Lung (tissue), 12 donors: ENCODE data around the gene SLC10A3. TPM values are rescaled to one million over a fixed set of nuclear protein-coding genes. Genes with fewer than 3 reads are reported as not detected.
A peak's percentile ranks its signal among the peaks of the same experiment; 100 is the strongest.

Source experiments
- ATAC-seq: fragments of 200-7000 bp; cut with Tn5 transposase; one replicate; pipeline ENCODE4 v1.9.1; 2020; ENCODE audit warnings: moderate number of reproducible peaks; ENCODE audit not compliant: insufficient read depth, low FRiP score
- DNase-seq, 3 donors: peaks; one replicate each; pipeline ENCODE4 v3.0.0-alpha.2; 2013 to 2017
- H3K27ac ChIP-seq, 2 donors: one replicate each; pipeline ENCODE4 v1.5.1; 2013; ENCODE audit warnings: mild to moderate bottlenecking in 2 of 2, moderate library complexity in 2 of 2, control low read depth in 1 of 2, inconsistent platforms in 1 of 2, low read depth in 1 of 2, low read length in 1 of 2
- H3K27me3 ChIP-seq, 3 donors: one replicate each; pipeline ENCODE4 v1.5.1; 2013; ENCODE audit warnings: low read length in 2 of 3; ENCODE audit not compliant: control insufficient read depth in 3 of 3, insufficient read depth in 3 of 3
- H3K36me3 ChIP-seq, 4 donors: one replicate each; pipeline ENCODE4 v1.5.1; 2013; ENCODE audit warnings: low read length in 4 of 4, mild to moderate bottlenecking in 1 of 4, moderate library complexity in 1 of 4; ENCODE audit not compliant: control insufficient read depth in 4 of 4, insufficient read depth in 4 of 4
- H3K4me1 ChIP-seq, 5 donors: one replicate each; pipeline ENCODE4 v1.5.1; 2013; ENCODE audit warnings: low read length in 5 of 5, mild to moderate bottlenecking in 2 of 5, moderate library complexity in 1 of 5; ENCODE audit not compliant: control insufficient read depth in 5 of 5, insufficient read depth in 5 of 5
- H3K4me3 ChIP-seq: one replicate; pipeline ENCODE4 v1.5.1; 2013; ENCODE audit warnings: mild to moderate bottlenecking, control low read depth, moderate library complexity
- H3K9ac ChIP-seq, 2 donors: one replicate each; pipeline ENCODE4 v1.5.1; 2013; ENCODE audit warnings: low read length in 2 of 2, control low read depth in 1 of 2; ENCODE audit not compliant: insufficient read depth in 1 of 2
- H3K9me3 ChIP-seq, 4 donors: one replicate each; pipeline ENCODE4 v1.5.1; 2013; ENCODE audit warnings: low read length in 3 of 4, mild to moderate bottlenecking in 1 of 4, moderate library complexity in 1 of 4; ENCODE audit not compliant: control insufficient read depth in 4 of 4, insufficient read depth in 3 of 4
- CTCF ChIP-seq: IDR thresholded peaks from 2 replicates; pipeline ENCODE4 v1.5.1; 2012; ENCODE audit warnings: mild to moderate bottlenecking; ENCODE audit errors: control extremely low read depth, extremely low read depth
- WGBS, 2 donors: extraction: QIAGEN DNeasy Blood & Tissue Kit; methylation state at CpG; one replicate each; pipeline ENCODE4 v1.1.7; 2013; 5-methylcytosine and 5-hydroxymethylcytosine counted together
- polyA plus RNA-seq, 2 donors: library from polyadenylated mRNA; stranded (reverse); fragments of 200-250 nt; gene quantifications; one replicate each; pipeline ENCODE4 v1.2.1, GENCODE V29; 2013
- total RNA-seq, 2 donors: library from RNA; depleted of rRNA in 1 of 2; stranded (reverse); fragments of >200 nt in 1 of 2; gene quantifications; one replicate each; pipeline ENCODE4 v1.2.1, GENCODE V29; 2014 to 2021
- donor health status: control.
- donor health status: control.
- donor health status: Bipolar disorder and iron deficiency.
- donor health status: healthy.
- donor health status: DM: yes; HTN: yes; CAD: no.

The SLC10A3 gene
- total and polyA plus RNA-seq, 4 donors, result 11.1 to 33.0 (median 29.1) TPM

GRCh38 chrX:154530286-154530685 lies 39.9 kb upstream of the SLC10A3 start:
- Histone ChIP-seq H3K4me3 (no peak overlapping the region), H3K27ac (no peak overlapping the region), H3K36me3 (peaks cover 0 to 18% (median 3%) of the 10 kb centered on the region in 4 donors), H3K27me3 (no peaks in the 10 kb centered on the region), H3K9ac (no peak overlapping the region), H3K9me3 (peaks cover 0 to 3% (median 0%) of the 10 kb centered on the region in 4 donors), H3K4me1 (peaks cover 0 to 12% (median 3%) of the 10 kb centered on the region in 5 donors)
- WGBS, 2 donors, result 80 to 85% methylated on average over 7 to 11 of the region's 11 CpGs
- no peak for TF ChIP-seq CTCF
- ATAC-seq, result no peak
- no peak for DNase-seq

- TF ChIP-seq CTCF, result no peak
Measured at GRCh38 chrX:154529206-154529612, 38.8 kb upstream of the SLC10A3 start.

GRCh38 chrX:154526901-154527675 lies 36.7 kb upstream of the SLC10A3 start:
- ATAC-seq (peak; percentile 80), DNase-seq (peak; percentile 93 to 96 (median 94))
- Histone ChIP-seq H3K27ac (peak overlapping the region; percentile 47 to 83), H3K36me3 (peaks cover 0 to under 1% (median 0%) of the 10 kb centered on the region in 4 donors), H3K4me3 (no peak overlapping the region), H3K9me3 (no peaks in the 10 kb centered on the region), H3K9ac (peak overlapping the region in 1 of 2 donors; percentile 77), H3K27me3 (no peaks in the 10 kb centered on the region), H3K4me1 (peaks cover 0 to 8% (median 3%) of the 10 kb centered on the region in 5 donors)
- WGBS, 2 donors, result 4 to 22% methylated on average over 12 to 15 of the region's 15 CpGs
- TF ChIP-seq CTCF, result peak; percentile 32

More at GRCh38 chrX:154529206-154529612, 38.8 kb upstream of the SLC10A3 start:
- peaks cover 0 to 8% (median 3%) of the 10 kb centered on the region in 5 donors for H3K4me1 ChIP-seq
- peaks cover 0 to 3% (median 0%) of the 10 kb centered on the region in 4 donors for H3K9me3 ChIP-seq
- no peak overlapping the region for H3K9ac ChIP-seq
- DNase-seq (no peak), ATAC-seq (no peak)
- 78 to 84% methylated on average over 5 to 6 of the region's 6 CpGs for WGBS, 2 donors
- no peaks in the 10 kb centered on the region for H3K27me3 ChIP-seq
- no peak overlapping the region for H3K4me3 ChIP-seq
- no peak overlapping the region for H3K27ac ChIP-seq
- peaks cover 0 to 14% (median 2%) of the 10 kb centered on the region in 4 donors for H3K36me3 ChIP-seq
